Measurements from ENCODE around the gene FBN1.

Gene FBN1

DNA sequence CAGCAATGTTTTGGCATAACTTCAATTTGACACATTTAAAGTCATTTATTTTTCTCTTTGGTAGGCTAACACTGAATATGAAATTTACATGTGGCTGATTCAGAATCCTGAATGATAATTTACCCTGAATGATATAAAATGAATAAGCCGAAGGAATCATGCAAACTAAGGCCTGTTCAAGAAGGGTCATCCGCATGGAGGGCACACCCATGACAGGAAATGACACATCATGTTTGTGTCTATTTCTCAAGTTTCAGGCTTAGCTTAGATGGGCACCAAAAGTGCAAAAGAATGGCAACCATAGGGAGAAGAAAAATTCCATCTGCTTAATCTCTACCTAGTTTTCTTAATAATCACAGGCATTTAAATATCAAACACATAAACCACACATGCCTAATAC, 172.8 kb downstream of the FBN1 start:
- DNase-seq (ENCODE audit: low read depth, low spot score), result no peak

DNA sequence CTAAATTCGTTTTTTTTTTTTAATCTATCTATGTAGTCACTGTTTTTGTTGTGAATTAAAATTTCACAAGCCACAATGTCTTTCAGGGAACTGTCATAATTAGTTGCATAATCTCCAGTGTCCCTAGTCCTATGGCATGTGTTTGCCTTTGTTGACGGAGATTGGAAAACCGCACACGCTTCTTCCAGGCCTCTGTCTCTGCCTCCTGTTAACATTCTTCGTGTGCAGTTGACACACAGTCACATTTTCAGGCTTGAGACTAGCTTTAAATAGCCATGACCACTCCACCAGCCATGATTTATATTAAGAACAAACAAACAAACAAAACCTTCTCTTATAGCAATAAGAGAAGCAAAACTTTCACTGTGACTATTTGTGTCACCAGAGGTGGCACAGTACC, 174.4 kb downstream of the FBN1 start:
- no peak for DNase-seq (ENCODE audit: low read depth, low spot score)

DNA sequence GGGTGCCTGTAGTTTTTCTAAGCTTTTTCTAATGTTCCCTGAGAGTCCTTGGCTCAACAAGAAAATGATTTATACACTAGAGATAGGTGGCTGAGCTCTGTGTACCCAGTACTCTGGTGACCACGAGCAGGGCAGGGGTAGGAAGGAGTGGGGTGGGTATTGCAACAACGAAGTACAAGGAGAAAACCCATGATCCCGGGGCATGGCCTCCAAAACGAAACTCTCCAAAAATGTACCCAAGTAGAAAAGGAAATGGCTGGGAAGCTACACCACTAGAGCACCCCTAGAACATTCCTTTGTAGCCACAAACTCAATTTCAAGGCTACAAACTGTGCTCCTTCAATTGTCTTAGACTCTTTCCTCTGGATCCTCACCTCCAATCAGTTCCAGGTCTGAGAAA, 175.4 kb downstream of the FBN1 start:
- DNase-seq (ENCODE audit: low read depth, low spot score), result no peak

DNA sequence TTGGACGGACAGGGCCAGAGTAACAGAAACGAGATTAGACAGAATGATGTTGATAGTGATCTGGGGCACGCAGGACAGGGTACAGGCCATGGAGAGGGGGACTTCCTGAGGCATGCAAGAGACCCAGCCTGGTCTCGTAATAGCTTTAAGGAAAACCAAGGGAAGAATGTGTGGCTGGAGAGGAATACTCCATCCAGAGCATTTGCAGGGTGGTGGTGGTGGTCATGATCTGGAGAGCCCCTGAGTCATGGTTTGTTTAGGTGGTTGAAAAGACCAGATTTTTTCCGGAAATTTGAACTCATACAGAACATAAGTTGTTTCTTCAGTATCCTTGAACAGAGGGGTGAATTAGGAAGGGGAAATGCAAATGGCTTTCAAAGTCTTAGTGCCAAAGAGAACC, 175.8 kb downstream of the FBN1 start:
- DNase-seq (ENCODE audit: low read depth, low spot score), result no peak

DNA sequence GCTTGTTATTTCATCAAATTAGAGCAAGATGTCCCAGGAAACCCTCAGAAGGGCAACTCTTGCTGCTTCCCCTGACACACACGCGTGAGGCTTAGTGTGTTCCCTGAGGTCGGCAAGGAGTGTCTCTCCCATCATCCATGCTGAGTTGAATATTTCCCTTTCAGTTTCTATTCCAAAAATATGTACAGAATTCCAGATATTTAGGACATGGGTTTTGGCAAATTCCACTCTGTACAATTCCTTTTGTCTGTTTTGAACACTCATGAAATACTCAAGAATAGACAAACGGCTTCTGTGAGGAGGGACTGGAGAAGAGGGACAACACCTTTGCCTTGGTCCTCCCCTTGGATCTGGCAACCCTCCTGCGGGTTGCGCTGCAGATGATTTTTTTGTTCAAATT, 176.2 kb downstream of the FBN1 start:
- no peak for DNase-seq (ENCODE audit: low read depth, low spot score)

GRCh38 chr15:48467801-48468200, 177.7 kb downstream of the FBN1 start:
- no peak for DNase-seq (ENCODE audit: low read depth, low spot score)

GRCh38 chr15:48466820-48467219, 178.7 kb downstream of the FBN1 start:
- no peak for DNase-seq (ENCODE audit: low read depth, low spot score)

DNA sequence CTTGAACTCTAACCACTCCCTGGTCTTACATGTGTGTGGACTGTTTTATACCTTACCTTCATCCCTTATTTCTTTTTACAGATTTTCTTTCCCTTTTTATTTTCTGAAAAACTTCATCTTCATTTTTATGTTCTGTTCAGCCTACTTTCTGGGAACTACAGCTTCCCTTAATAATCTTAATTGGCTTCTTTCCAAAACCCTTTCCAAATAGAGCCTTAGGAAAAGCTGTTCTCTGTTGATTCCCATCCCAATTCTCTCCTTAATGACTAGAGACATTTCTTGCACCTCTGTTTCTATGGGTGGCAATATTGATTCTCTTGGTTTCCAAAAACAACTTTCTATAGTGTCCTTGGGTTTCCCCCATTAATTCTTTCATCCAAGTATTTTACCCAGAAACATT, 179.4 kb downstream of the FBN1 start:
- DNase-seq (ENCODE audit: low read depth, low spot score), result no peak

- DNase-seq (ENCODE audit: low read depth, low spot score), result no peak
These were observed 180.1 kb downstream of the FBN1 start for GRCh38 chr15:48465410-48465809.

DNA sequence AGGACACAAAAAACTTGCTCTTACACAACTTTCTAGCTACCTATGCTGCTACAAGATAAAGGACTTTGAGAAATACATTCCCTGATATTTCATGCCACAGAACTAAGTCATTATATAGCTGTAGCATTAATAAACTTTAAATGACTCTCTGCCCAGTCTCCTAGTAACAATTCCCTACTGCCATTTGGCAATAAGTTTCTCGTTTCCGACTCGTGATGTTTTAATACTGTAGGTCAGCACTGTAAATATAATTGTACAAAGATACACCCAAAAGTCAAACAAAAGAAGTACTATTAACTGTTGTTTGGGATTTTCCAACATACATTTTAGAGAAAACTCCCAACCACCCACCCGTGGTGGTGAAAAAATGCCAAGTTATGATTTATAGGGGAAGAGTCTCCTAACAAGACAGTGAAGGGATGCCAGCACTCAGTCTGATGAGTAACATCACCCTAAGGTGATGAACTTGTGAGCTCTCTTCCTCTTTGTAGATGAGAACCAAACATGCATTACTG, 182.1 kb downstream of the FBN1 start:
- no peak for DNase-seq (ENCODE audit: low read depth, low spot score)

DNA sequence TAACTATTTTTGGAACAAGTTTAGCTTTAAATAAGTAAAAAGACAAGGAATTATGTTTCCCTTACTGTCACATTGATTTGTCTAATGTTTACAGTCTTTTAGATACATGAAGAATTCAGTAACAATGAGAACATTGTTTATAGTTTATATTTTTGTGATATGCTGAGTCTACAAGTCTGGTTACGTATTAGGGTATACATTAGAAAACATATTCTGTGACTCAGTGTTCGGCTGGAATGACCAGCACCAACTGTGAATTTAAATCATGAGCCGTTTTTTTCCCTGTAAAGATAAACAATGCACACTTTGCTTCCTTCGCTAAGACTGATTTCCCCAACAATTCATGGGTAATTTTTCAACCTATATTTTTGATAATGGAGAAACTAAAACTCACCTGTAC, 182.8 kb downstream of the FBN1 start:
- DNase-seq (ENCODE audit: low read depth, low spot score), result no peak

DNA sequence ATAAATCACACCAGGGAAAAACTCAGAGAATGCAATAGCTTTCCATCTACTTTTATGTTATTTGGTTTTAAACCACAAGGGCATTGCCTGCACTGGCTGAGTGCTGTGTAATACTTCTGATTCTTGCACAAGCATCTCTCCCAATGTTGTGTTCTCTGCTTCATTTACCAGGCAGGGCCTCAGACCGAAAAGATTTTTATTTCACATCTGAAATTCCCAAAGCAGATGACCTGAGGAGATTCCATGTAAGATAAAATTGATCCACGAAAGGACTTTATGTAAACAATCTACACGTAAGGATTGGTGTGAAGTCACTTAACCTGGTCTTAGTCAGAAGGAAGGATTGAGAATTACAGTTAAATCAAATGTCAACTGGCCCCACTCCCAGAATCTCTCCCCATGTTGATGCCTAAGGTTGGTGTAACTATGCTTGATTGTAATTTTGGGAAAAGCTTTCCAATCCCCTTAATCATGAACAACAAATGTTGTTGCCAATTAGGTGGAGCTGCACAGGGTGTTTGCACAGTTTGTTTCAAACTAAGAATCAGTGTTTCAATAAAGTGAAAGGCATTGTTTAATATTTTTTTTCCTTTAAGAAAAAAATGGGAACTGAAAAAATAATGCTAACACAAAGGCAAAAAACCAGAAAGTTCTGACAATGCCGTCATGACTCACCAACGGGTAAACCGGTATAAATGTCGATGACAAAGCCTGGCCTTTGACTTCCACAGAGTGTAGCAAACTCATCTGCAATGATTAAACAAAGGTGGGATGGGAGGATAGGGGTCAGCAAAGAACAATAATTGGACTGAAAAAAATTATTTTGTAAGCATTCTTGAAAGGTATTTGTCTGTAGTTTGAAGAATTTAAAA, 185.7 kb downstream of the FBN1 start:
- no peak for DNase-seq (ENCODE audit: low read depth, low spot score)

- no peak for DNase-seq (ENCODE audit: low read depth, low spot score)
These were observed 186.6 kb downstream of the FBN1 start for GRCh38 chr15:48458876-48459275.

- no peak for DNase-seq (ENCODE audit: low read depth, low spot score)
These were observed 189.4 kb downstream of the FBN1 start for GRCh38 chr15:48456134-48456533.

- no peak for DNase-seq (ENCODE audit: low read depth, low spot score)
These were observed 193.8 kb downstream of the FBN1 start for GRCh38 chr15:48451736-48452135.

- DNase-seq (ENCODE audit: low read depth, low spot score), result no peak
These were observed 194.3 kb downstream of the FBN1 start for GRCh38 chr15:48451241-48451640.

GRCh38 chr15:48449734-48450133, 195.8 kb downstream of the FBN1 start:
- no peak for DNase-seq (ENCODE audit: low read depth, low spot score)

GRCh38 chr15:48447657-48448056, 197.9 kb downstream of the FBN1 start:
- DNase-seq (ENCODE audit: low read depth, low spot score), result no peak

- no peak for DNase-seq (ENCODE audit: low read depth, low spot score)
These were observed 198.5 kb downstream of the FBN1 start for GRCh38 chr15:48447058-48447457.

- no peak for DNase-seq (ENCODE audit: low read depth, low spot score)
These were observed 203.5 kb downstream of the FBN1 start for GRCh38 chr15:48442011-48442410.

DNA sequence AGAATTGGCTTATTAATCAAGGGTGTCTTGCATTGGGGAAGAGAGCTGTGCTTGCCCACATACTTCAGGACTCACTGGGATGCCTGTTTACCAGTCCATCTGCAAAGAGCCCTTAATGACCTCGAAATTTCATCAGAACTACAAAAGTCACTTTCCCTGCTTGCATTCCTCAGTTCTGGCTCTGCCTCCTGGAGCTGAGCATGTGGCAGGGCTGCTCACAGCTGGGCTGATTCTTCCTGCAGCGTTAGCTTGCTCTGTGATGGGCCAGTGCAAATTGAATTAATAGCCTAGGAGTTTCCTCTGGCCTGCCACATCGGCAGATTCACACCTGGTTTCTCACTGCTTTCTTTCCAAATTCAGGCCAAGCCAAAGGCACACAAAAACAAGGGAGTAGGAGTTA, 205.4 kb downstream of the FBN1 start:
- no peak for DNase-seq (ENCODE audit: low read depth, low spot score)

DNA sequence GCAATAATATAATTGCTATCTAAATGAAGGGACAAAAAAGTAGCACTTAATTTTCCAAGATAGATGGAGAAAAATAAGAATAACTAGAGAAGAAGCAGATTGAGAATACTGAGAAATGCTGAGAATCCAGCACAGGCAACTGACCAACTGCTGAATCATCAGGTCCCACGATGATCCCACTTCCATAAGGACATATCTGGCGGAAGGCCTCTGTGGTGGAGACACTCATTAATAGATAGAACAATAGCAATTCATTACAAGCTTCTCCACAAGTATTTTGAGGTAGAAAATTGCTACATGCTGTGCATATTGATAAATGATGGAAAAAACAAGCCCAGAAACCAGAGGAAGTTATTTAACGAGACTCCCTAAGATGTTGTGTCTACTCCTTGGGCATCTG, 208.3 kb downstream of the FBN1 start:
- DNase-seq (ENCODE audit: low read depth, low spot score), result no peak

- no peak for DNase-seq (ENCODE audit: low read depth, low spot score)
These were observed 210.2 kb downstream of the FBN1 start for GRCh38 chr15:48435321-48435720.

All from activated CD4-positive, CD25-positive, alpha-beta regulatory T cell treated with anti-CD3 and anti-CD28 coated beads, Interleukin-2, amount 50 U/mL, for 16 hours (primary cell).